Measurements from ENCODE around the gene C8B.

Gene C8B

DNA sequence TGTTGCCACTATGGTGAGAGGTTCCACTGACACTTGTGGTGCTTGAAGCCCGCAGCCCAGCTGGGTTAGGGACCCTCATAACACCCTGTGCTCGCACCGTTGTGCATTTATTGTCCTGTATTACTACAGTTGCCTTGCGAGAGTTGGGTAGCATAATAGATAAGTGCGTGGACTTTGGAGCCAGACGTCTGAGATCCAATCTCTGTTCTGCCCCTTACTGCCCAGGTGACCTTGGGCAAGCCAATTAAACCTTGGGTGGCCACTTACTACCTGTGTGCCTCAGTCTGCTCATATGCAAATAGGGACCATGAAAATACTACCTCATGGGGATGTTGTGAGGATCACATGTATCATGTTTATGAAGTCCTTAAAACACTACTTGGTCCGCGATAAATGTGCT, 13.3 kb downstream of the C8B start:
- no peaks in the 10 kb centered on the region for H3K27me3 ChIP-seq (ENCODE audit: control insufficient read depth, insufficient read depth, low read length)
- H3K9ac ChIP-seq (ENCODE audit: low read depth, low read length): no peak overlapping the region
- H3K9me3 ChIP-seq (ENCODE audit: control insufficient read depth, insufficient read depth, low read length): no peaks in the 10 kb centered on the region
- no peaks in the 10 kb centered on the region for H3K4me1 ChIP-seq (ENCODE audit: control insufficient read depth, insufficient read depth, low read length)
- no peaks in the 10 kb centered on the region for H3K36me3 ChIP-seq (ENCODE audit: control insufficient read depth, insufficient read depth, low read length)
- no peak overlapping the region for H3K4me3 ChIP-seq (ENCODE audit: low read depth, low read length)

DNA sequence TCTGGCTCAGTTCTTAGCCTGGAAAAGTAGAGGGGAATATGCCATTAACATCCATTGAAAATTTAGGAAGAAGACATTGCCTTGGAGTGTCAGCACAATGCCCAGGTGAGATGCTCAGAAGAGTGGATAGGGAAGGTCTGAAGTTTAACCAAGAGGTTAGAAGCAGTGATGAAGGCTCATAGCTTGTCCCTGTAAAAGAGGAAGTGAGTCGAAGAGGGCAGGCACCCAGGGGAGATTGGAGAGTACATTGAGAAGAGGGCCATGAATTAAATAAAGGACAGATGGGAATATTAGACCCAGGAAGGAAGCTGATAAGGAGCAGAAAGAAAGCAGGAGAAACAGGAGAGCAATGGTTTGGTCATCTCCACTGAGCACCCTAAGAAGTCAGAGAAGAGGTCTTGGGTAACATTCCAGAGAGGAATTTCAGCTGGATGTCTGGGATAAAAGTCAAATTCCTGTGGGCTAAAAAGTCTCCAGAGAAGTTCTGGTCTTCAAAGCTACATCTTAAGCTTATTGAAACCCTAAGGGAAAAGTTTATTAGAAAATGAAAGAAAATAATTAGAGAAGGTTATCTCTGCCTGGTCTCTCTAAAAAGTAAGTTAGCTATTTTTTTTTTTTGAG, 17.3 kb downstream of the C8B start:
- H3K9ac ChIP-seq (ENCODE audit: low read depth, low read length): no peak overlapping the region
- H3K4me3 ChIP-seq (ENCODE audit: low read depth, low read length): no peak overlapping the region
- H3K9me3 ChIP-seq (ENCODE audit: control insufficient read depth, insufficient read depth, low read length): no peaks in the 10 kb centered on the region
- no peaks in the 10 kb centered on the region for H3K27me3 ChIP-seq (ENCODE audit: control insufficient read depth, insufficient read depth, low read length)
- H3K4me1 ChIP-seq (ENCODE audit: control insufficient read depth, insufficient read depth, low read length): no peaks in the 10 kb centered on the region
- H3K36me3 ChIP-seq (ENCODE audit: control insufficient read depth, insufficient read depth, low read length): no peaks in the 10 kb centered on the region

DNA sequence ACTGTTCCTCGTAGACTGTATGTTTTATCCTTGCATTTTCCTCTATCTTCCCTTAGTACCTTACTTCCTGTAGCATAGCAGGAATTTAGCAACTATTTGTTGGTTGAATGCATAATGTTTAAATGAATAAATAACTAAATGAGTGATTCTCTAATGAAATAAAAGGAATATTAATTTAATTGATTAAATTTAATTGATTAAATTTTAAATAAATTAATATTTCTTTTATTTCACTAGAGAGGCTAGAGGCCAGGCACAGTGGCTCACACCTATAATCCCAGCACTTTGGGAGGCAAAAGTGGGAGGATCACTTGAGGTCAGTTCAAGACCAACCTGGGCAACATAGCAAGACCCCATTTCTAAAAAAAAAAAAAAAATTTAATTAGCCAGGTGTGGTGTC, 25.8 kb downstream of the C8B start:
- Histone ChIP-seq H3K9me3 (ENCODE audit: control insufficient read depth, insufficient read depth, low read length) (no peaks in the 10 kb centered on the region), H3K4me3 (ENCODE audit: low read depth, low read length) (no peak overlapping the region), H3K4me1 (ENCODE audit: control insufficient read depth, insufficient read depth, low read length) (peaks cover 2% of the 10 kb centered on the region), H3K9ac (ENCODE audit: low read depth, low read length) (no peak overlapping the region), H3K36me3 (ENCODE audit: control insufficient read depth, insufficient read depth, low read length) (no peaks in the 10 kb centered on the region), H3K27me3 (ENCODE audit: control insufficient read depth, insufficient read depth, low read length) (no peaks in the 10 kb centered on the region)

DNA sequence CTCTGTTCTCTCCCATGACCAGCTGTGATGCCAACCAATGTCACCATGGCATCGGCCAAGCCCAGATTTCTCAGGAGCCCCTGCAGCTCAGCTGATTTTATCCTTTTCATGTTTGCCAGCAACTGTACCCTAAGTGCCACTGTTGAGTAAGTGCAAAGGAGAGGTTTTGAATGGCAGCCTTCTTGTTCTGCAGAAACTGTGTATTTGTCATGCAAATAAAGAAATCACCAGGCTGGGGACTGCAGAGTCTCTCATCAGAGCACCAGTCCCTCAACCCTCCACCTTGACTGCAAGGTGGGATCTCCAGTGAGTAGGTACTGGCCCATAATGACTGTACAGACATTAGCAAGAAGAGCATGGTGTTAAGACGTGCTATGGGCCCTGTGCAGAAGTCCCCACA, 26.6 kb downstream of the C8B start:
- Histone ChIP-seq H3K9ac (ENCODE audit: low read depth, low read length) (no peak overlapping the region), H3K9me3 (ENCODE audit: control insufficient read depth, insufficient read depth, low read length) (no peaks in the 10 kb centered on the region), H3K4me1 (ENCODE audit: control insufficient read depth, insufficient read depth, low read length) (peaks cover 8% of the 10 kb centered on the region), H3K27me3 (ENCODE audit: control insufficient read depth, insufficient read depth, low read length) (no peaks in the 10 kb centered on the region), H3K36me3 (ENCODE audit: control insufficient read depth, insufficient read depth, low read length) (no peaks in the 10 kb centered on the region), H3K4me3 (ENCODE audit: low read depth, low read length) (no peak overlapping the region)

DNA sequence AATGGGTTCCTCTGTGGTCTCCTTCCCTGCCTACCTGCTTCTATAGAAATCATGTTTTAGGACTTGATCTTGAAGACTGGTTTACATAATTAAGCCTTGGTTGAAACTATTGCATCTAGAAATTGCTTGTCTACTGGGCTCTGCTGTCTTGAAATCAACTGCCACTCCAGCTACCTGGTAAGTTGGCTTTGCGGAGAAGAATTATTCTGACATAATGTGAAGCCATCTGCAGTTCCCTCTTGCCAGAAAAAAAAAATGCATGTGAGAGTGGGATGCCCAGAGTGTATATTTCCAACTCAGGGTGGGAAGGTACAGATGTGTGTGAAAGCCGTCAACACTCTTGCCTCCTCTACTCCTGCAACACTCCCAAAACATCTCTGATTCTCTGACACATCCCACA, 27.2 kb downstream of the C8B start:
- Histone ChIP-seq H3K27me3 (ENCODE audit: control insufficient read depth, insufficient read depth, low read length) (peaks cover under 1% of the 10 kb centered on the region), H3K4me3 (ENCODE audit: low read depth, low read length) (no peak overlapping the region), H3K36me3 (ENCODE audit: control insufficient read depth, insufficient read depth, low read length) (no peaks in the 10 kb centered on the region), H3K9me3 (ENCODE audit: control insufficient read depth, insufficient read depth, low read length) (no peaks in the 10 kb centered on the region), H3K9ac (ENCODE audit: low read depth, low read length) (no peak overlapping the region), H3K4me1 (ENCODE audit: control insufficient read depth, insufficient read depth, low read length) (peaks cover 8% of the 10 kb centered on the region)

DNA sequence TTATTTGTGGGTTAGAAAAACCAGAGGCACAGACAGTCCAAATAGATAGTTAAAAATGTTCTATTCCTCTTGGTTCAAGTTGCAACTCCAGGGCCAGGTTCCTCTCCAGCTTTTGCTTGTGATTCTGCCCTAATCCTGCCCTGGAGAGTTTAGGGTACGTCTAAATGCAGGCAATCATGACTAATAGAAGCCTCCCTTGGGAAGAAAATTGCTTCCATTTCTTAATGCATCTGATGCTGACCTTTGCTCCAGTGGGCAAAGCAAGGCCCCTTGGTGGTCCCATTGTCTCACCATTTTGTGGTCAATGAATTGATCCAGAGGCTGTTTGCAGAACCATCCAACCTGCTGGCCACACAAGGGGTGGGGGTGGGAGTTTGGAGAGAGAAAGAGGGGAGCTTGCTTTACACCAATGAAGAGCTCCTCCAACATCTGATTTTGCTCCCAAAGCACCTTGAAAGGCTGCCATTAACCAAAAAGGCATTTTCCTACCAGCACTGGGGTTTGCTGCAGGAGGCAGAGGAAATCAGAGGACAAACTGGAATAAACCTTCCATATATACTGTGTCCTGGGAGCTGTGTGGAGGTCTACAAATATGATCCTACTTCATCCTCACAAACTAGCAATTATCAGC, 31.3 kb downstream of the C8B start:
- Histone ChIP-seq H3K4me1 (ENCODE audit: control insufficient read depth, insufficient read depth, low read length) (peaks cover 8% of the 10 kb centered on the region), H3K9ac (ENCODE audit: low read depth, low read length) (no peak overlapping the region), H3K4me3 (ENCODE audit: low read depth, low read length) (no peak overlapping the region), H3K27me3 (ENCODE audit: control insufficient read depth, insufficient read depth, low read length) (peaks cover 7% of the 10 kb centered on the region), H3K36me3 (ENCODE audit: control insufficient read depth, insufficient read depth, low read length) (no peaks in the 10 kb centered on the region), H3K9me3 (ENCODE audit: control insufficient read depth, insufficient read depth, low read length) (no peaks in the 10 kb centered on the region)

DNA sequence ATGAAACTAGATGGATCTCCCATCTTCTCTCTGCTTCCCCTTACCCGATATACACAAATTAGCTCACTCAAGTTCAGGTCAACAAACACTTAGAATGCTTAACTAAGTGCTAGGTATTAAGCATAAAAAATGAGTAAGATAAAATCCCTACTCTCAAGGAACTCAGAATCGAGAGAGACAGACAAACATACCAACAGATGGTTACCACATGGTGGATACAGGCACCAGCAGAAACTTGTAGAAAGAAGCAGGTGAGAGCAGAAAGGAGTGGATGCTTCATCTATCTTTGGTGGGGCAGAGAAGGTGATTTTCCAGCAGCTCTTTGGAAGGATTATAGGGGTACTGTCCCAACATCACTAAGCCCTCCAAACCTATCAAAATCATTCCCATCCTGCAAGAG, 32.2 kb downstream of the C8B start:
- Histone ChIP-seq H3K9me3 (ENCODE audit: control insufficient read depth, insufficient read depth, low read length) (no peaks in the 10 kb centered on the region), H3K4me3 (ENCODE audit: low read depth, low read length) (no peak overlapping the region), H3K36me3 (ENCODE audit: control insufficient read depth, insufficient read depth, low read length) (no peaks in the 10 kb centered on the region), H3K4me1 (ENCODE audit: control insufficient read depth, insufficient read depth, low read length) (peaks cover 8% of the 10 kb centered on the region), H3K9ac (ENCODE audit: low read depth, low read length) (no peak overlapping the region), H3K27me3 (ENCODE audit: control insufficient read depth, insufficient read depth, low read length) (peaks cover 7% of the 10 kb centered on the region)

DNA sequence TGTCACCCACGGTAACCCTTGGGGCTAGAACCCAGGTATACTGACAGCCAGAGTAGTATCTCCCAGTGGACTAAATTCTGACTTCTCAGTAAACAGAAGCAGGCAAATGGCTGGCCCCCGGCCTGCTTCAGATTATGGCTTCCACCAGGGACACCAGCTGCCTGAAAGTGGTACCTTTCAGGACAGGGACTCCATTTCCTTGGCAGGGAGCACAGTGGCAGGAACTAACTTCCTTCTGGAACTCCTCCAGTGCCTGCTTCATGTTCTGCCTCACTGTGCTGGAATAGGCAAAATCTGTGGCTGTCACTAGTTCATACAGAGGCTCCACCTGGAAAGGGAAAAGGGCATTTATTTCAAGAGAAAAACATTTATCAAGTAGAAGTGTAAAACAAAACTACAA, 32.7 kb downstream of the C8B start:
- H3K4me3 ChIP-seq (ENCODE audit: low read depth, low read length): no peak overlapping the region
- peaks cover 7% of the 10 kb centered on the region for H3K27me3 ChIP-seq (ENCODE audit: control insufficient read depth, insufficient read depth, low read length)
- H3K9ac ChIP-seq (ENCODE audit: low read depth, low read length): no peak overlapping the region
- no peaks in the 10 kb centered on the region for H3K36me3 ChIP-seq (ENCODE audit: control insufficient read depth, insufficient read depth, low read length)
- H3K9me3 ChIP-seq (ENCODE audit: control insufficient read depth, insufficient read depth, low read length): no peaks in the 10 kb centered on the region
- H3K4me1 ChIP-seq (ENCODE audit: control insufficient read depth, insufficient read depth, low read length): peaks cover 8% of the 10 kb centered on the region

DNA sequence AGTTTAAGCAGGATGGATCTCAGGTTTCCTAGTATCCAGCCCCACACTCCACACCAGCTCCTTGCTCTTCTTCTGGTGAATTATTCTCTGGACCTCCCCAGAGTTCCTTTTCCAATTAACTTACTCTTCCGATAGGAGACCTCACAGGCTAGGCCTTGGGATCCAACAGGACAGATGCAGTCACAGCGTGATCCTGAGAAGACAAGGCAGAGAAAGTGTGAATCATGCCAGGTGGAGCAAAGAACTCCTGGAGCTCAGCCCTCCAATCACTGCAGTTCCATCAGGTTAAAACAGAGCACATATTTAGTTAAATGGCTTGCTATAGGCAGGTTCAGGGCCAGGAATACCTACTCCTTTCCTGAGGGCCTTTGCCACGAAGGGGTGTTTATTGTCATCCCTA, 34.1 kb downstream of the C8B start:
- H3K4me1 ChIP-seq (ENCODE audit: control insufficient read depth, insufficient read depth, low read length): peaks cover 8% of the 10 kb centered on the region
- no peak overlapping the region for H3K9ac ChIP-seq (ENCODE audit: low read depth, low read length)
- H3K9me3 ChIP-seq (ENCODE audit: control insufficient read depth, insufficient read depth, low read length): no peaks in the 10 kb centered on the region
- H3K4me3 ChIP-seq (ENCODE audit: low read depth, low read length): no peak overlapping the region
- H3K27me3 ChIP-seq (ENCODE audit: control insufficient read depth, insufficient read depth, low read length): peaks cover 7% of the 10 kb centered on the region
- no peaks in the 10 kb centered on the region for H3K36me3 ChIP-seq (ENCODE audit: control insufficient read depth, insufficient read depth, low read length)

DNA sequence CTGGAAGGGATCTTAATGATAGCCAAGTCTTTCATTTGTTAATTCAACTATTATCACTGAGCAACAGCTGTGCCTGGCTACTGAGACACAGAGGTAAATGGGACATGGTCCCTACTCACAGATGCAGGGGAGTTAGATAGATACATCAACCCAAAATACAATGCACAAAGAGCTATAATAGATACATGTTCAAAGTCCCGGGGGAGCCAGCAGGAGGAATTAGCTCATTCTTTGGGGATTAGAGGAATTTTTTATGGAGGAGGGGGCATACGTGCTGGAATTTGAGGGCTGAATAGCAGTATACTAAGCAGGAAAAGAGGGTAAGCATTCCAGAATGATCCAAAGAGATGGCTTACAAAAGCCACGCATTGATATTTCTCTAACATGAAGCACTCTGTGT, 34.6 kb downstream of the C8B start:
- Histone ChIP-seq H3K27me3 (ENCODE audit: control insufficient read depth, insufficient read depth, low read length) (peaks cover 7% of the 10 kb centered on the region), H3K4me1 (ENCODE audit: control insufficient read depth, insufficient read depth, low read length) (peaks cover 8% of the 10 kb centered on the region), H3K4me3 (ENCODE audit: low read depth, low read length) (no peak overlapping the region), H3K9ac (ENCODE audit: low read depth, low read length) (no peak overlapping the region), H3K36me3 (ENCODE audit: control insufficient read depth, insufficient read depth, low read length) (no peaks in the 10 kb centered on the region), H3K9me3 (ENCODE audit: control insufficient read depth, insufficient read depth, low read length) (no peaks in the 10 kb centered on the region)

DNA sequence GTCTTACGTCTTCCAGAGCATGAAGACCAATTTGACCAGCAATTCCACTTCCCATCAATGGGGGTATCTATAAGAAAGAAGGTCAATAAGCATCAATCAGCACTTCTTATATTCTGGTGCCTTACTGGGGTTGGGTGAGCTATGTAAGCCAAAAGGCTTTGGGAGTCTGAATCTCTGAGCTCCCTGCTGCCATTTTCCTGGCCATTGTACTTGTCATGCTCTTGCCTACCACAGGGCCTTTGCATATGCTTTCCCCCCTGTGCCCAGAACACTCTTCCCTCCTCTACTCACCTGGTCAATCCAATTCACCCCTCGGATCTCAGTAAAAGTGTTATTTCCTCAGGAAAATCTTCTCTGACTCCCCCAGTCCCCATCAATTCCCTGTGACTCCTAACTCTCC, 36.3 kb downstream of the C8B start:
- H3K4me1 ChIP-seq (ENCODE audit: control insufficient read depth, insufficient read depth, low read length): peaks cover 5% of the 10 kb centered on the region
- H3K27me3 ChIP-seq (ENCODE audit: control insufficient read depth, insufficient read depth, low read length): peaks cover 7% of the 10 kb centered on the region
- H3K9ac ChIP-seq (ENCODE audit: low read depth, low read length): no peak overlapping the region
- H3K36me3 ChIP-seq (ENCODE audit: control insufficient read depth, insufficient read depth, low read length): no peaks in the 10 kb centered on the region
- H3K4me3 ChIP-seq (ENCODE audit: low read depth, low read length): no peak overlapping the region
- no peaks in the 10 kb centered on the region for H3K9me3 ChIP-seq (ENCODE audit: control insufficient read depth, insufficient read depth, low read length)

DNA sequence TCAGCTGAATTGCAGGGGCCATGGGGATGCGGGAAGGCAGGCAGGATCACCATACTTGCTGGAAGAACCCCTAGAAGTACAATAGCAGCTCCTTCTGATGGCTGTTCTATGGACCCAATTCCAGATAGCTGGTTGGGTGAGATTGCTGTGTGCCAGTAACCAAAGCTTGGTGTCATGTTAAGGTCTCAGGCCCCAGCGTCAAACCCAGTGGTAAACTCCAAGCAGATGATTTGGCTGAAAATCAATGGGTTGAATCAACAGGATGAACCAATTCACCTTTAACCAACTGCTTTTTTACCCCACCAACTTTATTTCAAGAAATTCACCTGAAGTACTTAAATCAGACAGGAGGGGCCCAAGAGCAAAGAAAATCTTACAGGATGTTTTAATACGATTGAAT, 37.8 kb downstream of the C8B start:
- Histone ChIP-seq H3K9me3 (ENCODE audit: control insufficient read depth, insufficient read depth, low read length) (no peaks in the 10 kb centered on the region), H3K4me3 (ENCODE audit: low read depth, low read length) (no peak overlapping the region), H3K4me1 (ENCODE audit: control insufficient read depth, insufficient read depth, low read length) (peaks cover 5% of the 10 kb centered on the region), H3K36me3 (ENCODE audit: control insufficient read depth, insufficient read depth, low read length) (no peaks in the 10 kb centered on the region), H3K9ac (ENCODE audit: low read depth, low read length) (no peak overlapping the region), H3K27me3 (ENCODE audit: control insufficient read depth, insufficient read depth, low read length) (no peaks in the 10 kb centered on the region)
